HUES64 (cell line): ENCODE measurements around the gene BCL2A1.

Experiments used
- H3K27ac ChIP-seq: 2 replicates; pipeline ENCODE4 v1.7.0; 2013; ENCODE audit warnings: low read depth, low read length, inconsistent platforms
- H3K27me3 ChIP-seq: 2 replicates; pipeline ENCODE4 v1.6.1; 2013; ENCODE audit warnings: mild to moderate bottlenecking, low read length; ENCODE audit not compliant: insufficient read depth
- H3K36me3 ChIP-seq: 2 replicates; pipeline ENCODE4 v1.6.1; 2013; ENCODE audit warnings: mild to moderate bottlenecking, low read length; ENCODE audit not compliant: insufficient read depth
- H3K4me1 ChIP-seq: 2 replicates; pipeline ENCODE4 v1.6.1; 2013; ENCODE audit warnings: mild to moderate bottlenecking, low read length, moderate library complexity; ENCODE audit not compliant: insufficient read depth
- H3K4me3 ChIP-seq: 2 replicates; pipeline ENCODE4 v1.5.1; 2013; ENCODE audit warnings: mild to moderate bottlenecking, low read length, moderate library complexity
- H3K9ac ChIP-seq: 2 replicates; pipeline ENCODE4 v1.6.1; 2013; ENCODE audit warnings: mild to moderate bottlenecking, low read depth, low read length
- H3K9me3 ChIP-seq: 2 replicates; pipeline ENCODE4 v1.6.1; 2013; ENCODE audit warnings: low read depth, low read length; ENCODE audit not compliant: insufficient read depth
- WGBS: fragments of 150-250, 120-280 bp; methylation state at CpG from one replicate; pipeline ENCODE4 v1.1.7; 2013; ENCODE audit warnings: missing lambda C conversion rate; 5-methylcytosine and 5-hydroxymethylcytosine counted together

BCL2A1 gene

GRCh38 chr15:79956354-79956939 lies 14.5 kb downstream of the BCL2A1 start:
- Histone ChIP-seq H3K36me3 (no peaks in the 10 kb centered on the region), H3K9me3 (no peaks in the 10 kb centered on the region), H3K27me3 (no peaks in the 10 kb centered on the region), H3K9ac (no peak overlapping the region), H3K4me3 (no peak overlapping the region), H3K27ac (no peak overlapping the region), H3K4me1 (no peaks in the 10 kb centered on the region)
- whole genome bisulfite sequencing: 74% methylated on average over 3 of the region's 4 CpGs

GRCh38 chr15:79954661-79955060 lies 16.3 kb downstream of the BCL2A1 start:
- no peak overlapping the region for H3K4me3 ChIP-seq
- 88% methylated on average over 2 of the region's 2 CpGs for WGBS
- no peak overlapping the region for H3K27ac ChIP-seq

GRCh38 chr15:79953951-79954444 lies 17.0 kb downstream of the BCL2A1 start:
- Histone ChIP-seq H3K9ac (no peak overlapping the region), H3K9me3 (no peaks in the 10 kb centered on the region), H3K27me3 (no peaks in the 10 kb centered on the region), H3K4me3 (no peak overlapping the region), H3K36me3 (no peaks in the 10 kb centered on the region), H3K27ac (no peak overlapping the region), H3K4me1 (no peaks in the 10 kb centered on the region)
- WGBS: 88% methylated on average over 1 of the region's 1 CpG

More at GRCh38 chr15:79954661-79955060, 16.3 kb downstream of the BCL2A1 start:
- Histone ChIP-seq H3K36me3 (no peaks in the 10 kb centered on the region), H3K9me3 (no peaks in the 10 kb centered on the region), H3K27me3 (no peaks in the 10 kb centered on the region), H3K9ac (no peak overlapping the region), H3K4me1 (no peaks in the 10 kb centered on the region)

GRCh38 chr15:79952329-79952728 lies 18.7 kb downstream of the BCL2A1 start:
- 92% methylated on average over 2 of the region's 2 CpGs for WGBS
- H3K9me3 ChIP-seq: no peaks in the 10 kb centered on the region

GRCh38 chr15:79950247-79950646 lies 20.7 kb downstream of the BCL2A1 start:
- no peaks in the 10 kb centered on the region for H3K36me3 ChIP-seq
- no peaks in the 10 kb centered on the region for H3K4me1 ChIP-seq
- H3K9ac ChIP-seq: no peak overlapping the region
- H3K9me3 ChIP-seq: no peaks in the 10 kb centered on the region
- H3K4me3 ChIP-seq: no peak overlapping the region
- H3K27ac ChIP-seq: no peak overlapping the region
- 89% methylated on average over 2 of the region's 2 CpGs for WGBS
- no peaks in the 10 kb centered on the region for H3K27me3 ChIP-seq

More at GRCh38 chr15:79952329-79952728, 18.7 kb downstream of the BCL2A1 start:
- Histone ChIP-seq H3K27ac (no peak overlapping the region), H3K4me1 (no peaks in the 10 kb centered on the region), H3K9ac (no peak overlapping the region), H3K36me3 (no peaks in the 10 kb centered on the region), H3K4me3 (no peak overlapping the region), H3K27me3 (no peaks in the 10 kb centered on the region)

- 84% methylated on average over 3 of the region's 3 CpGs for WGBS
- no peak overlapping the region for H3K27ac ChIP-seq
- no peaks in the 10 kb centered on the region for H3K27me3 ChIP-seq
- no peak overlapping the region for H3K9ac ChIP-seq
- H3K4me1 ChIP-seq: no peaks in the 10 kb centered on the region
- no peaks in the 10 kb centered on the region for H3K9me3 ChIP-seq
- no peak overlapping the region for H3K4me3 ChIP-seq
- no peaks in the 10 kb centered on the region for H3K36me3 ChIP-seq
Measured at GRCh38 chr15:79948761-79949160, 22.2 kb downstream of the BCL2A1 start.

GRCh38 chr15:79948095-79948695 lies 22.8 kb downstream of the BCL2A1 start:
- Histone ChIP-seq H3K4me3 (no peak overlapping the region), H3K4me1 (no peaks in the 10 kb centered on the region), H3K27me3 (no peaks in the 10 kb centered on the region), H3K9me3 (no peaks in the 10 kb centered on the region), H3K9ac (no peak overlapping the region), H3K36me3 (no peaks in the 10 kb centered on the region), H3K27ac (no peak overlapping the region)
- 89% methylated on average over 10 of the region's 10 CpGs for WGBS

GRCh38 chr15:79947009-79947408 lies 24.0 kb downstream of the BCL2A1 start:
- H3K27ac ChIP-seq: no peak overlapping the region
- H3K27me3 ChIP-seq: no peaks in the 10 kb centered on the region
- H3K36me3 ChIP-seq: no peaks in the 10 kb centered on the region
- no peak overlapping the region for H3K4me3 ChIP-seq
- no peak overlapping the region for H3K9ac ChIP-seq
- no peaks in the 10 kb centered on the region for H3K9me3 ChIP-seq
- no peaks in the 10 kb centered on the region for H3K4me1 ChIP-seq

GRCh38 chr15:79944622-79945021 lies 26.4 kb downstream of the BCL2A1 start:
- no peaks in the 10 kb centered on the region for H3K4me1 ChIP-seq
- H3K4me3 ChIP-seq: no peak overlapping the region
- no peaks in the 10 kb centered on the region for H3K9me3 ChIP-seq
- WGBS: 88% methylated on average over 7 of the region's 7 CpGs
- H3K9ac ChIP-seq: no peak overlapping the region
- no peaks in the 10 kb centered on the region for H3K36me3 ChIP-seq
- no peak overlapping the region for H3K27ac ChIP-seq
- H3K27me3 ChIP-seq: no peaks in the 10 kb centered on the region

GRCh38 chr15:79943820-79944219 lies 27.2 kb downstream of the BCL2A1 start:
- Histone ChIP-seq H3K9ac (no peak overlapping the region), H3K9me3 (no peaks in the 10 kb centered on the region), H3K27ac (no peak overlapping the region), H3K4me3 (no peak overlapping the region), H3K36me3 (no peaks in the 10 kb centered on the region), H3K27me3 (no peaks in the 10 kb centered on the region), H3K4me1 (no peaks in the 10 kb centered on the region)
- 100% methylated on average over 1 of the region's 1 CpG for WGBS

- no peak overlapping the region for H3K27ac ChIP-seq
- no peaks in the 10 kb centered on the region for H3K9me3 ChIP-seq
- no peak overlapping the region for H3K4me3 ChIP-seq
- no peaks in the 10 kb centered on the region for H3K4me1 ChIP-seq
- no peaks in the 10 kb centered on the region for H3K36me3 ChIP-seq
- no peaks in the 10 kb centered on the region for H3K27me3 ChIP-seq
- WGBS: 96% methylated on average over 6 of the region's 7 CpGs
- no peak overlapping the region for H3K9ac ChIP-seq
Measured at GRCh38 chr15:79942741-79943481, 28.1 kb downstream of the BCL2A1 start.
